GM18909 (cell line): ENCODE measurements around the gene CHI3L2.

Experiments used
- ATAC-seq: cut with Tn5 transposase; IDR thresholded peaks from one replicate; pipeline ENCODE4 v1.9.1; 2021; ENCODE audit warnings: mild to moderate bottlenecking; ENCODE audit not compliant: unreplicated experiment, poor library complexity

The CHI3L2 gene

GRCh38 chr1:111241797-111242196 lies 14.3 kb downstream of the CHI3L2 start:
- ATAC-seq = no peak

DNA sequence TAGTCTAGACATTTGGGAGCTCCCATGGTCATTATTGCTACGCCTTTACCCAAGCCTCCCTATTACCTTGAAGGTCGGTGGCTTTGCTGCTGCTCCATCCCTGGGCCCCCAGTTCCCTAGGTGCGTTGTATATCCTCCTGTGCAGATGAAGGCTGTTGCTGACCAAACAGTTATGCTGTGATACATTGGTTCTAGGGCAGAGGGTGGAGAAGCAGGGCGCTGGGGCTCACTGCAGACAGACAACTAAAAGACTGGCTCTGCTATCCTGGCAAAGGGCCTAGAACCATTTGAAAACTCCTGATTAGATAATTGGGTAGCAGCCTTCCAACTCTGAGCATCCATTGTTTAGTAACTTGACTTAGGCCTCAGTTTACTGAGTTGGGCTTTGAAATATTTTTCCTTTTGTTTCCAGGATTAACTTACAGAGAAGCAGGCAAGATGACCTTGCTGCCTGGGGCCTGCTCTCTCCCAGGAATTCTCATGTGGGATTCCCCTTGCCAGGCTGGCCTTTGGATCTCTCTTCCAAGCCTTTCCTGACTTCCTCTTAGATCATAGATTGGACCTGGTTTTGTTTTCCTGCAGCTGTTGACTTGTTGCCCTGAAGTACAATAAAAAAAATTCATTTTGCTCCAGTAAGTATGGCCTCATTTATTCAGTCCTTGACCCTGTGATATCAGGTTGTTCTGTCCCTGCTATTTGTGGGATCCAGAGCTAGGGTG lies 15.5 kb downstream of the CHI3L2 start:
- ATAC-seq = no peak

DNA sequence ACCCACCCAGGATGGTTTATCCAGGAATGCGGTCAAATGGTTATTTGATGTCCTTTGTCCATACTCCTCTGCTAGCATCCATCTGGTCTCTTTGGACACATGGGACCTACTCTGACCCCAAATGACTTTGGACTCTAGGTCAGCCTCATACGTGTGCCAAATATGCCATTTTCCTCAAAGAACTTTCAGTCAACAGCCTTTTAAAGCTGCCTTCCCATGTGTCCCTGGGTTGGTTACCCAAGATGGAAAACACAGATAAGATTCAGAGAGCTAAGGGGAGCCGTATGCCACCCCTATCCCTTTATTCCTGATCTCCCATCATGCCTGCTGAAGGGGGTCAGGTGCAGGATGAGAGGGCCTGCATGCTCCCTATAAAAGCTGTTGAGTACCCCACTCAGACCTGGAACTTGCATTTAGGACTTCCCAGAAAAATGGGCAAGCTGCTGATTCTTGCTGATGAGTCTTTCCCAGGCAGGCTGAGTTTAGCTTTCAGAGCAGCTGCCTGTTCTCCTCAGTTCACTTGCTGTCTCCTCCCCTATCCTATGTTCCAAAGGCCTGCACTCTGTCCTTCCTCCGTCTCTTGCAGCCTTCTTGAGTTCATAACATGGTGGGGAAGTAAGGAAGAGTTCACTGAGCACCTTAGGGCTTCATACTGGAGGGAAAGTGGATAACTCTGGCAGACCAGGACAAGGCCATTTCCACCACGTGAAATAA lies 19.8 kb downstream of the CHI3L2 start:
- ATAC-seq = no peak

GRCh38 chr1:111249960-111250359 lies 22.4 kb downstream of the CHI3L2 start:
- ATAC-seq = no peak

DNA sequence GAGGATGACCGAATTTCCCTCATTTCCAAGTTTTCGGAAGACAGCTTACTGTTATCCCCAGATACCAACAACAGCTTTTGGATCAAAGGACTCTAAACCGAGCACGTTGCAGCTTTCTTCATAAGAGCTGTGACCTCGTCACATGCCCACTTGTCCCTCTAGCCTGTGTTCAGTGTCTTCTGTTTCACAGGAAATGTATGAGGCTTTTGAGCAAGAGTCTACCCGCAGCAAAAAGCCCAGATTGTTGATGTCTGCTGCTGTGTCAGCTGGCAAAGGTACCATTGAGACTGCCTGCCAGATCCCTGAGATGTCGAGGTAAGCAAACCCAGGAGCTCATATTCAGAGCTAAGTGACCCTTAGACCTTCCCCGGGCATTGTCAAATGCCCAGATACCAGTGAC lies 24.1 kb downstream of the CHI3L2 start:
- ATAC-seq = no peak

DNA sequence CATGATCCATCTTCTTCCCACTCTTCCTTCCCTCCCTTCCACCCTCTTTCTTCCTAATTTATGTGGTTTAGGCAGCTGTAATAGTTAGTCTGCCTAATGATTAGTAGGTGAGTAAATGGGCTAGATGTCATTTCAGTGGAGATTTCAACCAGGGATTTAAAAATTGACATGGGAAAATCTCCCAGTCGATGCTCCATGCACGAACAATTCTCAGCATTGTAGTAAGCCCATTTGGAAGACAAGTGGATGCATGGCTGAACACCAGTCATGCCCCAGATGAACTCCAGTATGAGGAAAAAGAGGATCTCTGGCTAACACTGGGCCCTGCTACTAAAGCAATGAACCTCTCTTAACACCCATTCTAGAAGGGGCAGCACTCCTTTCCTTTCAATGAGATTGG lies 25.3 kb downstream of the CHI3L2 start:
- ATAC-seq = no peak

GRCh38 chr1:111253876-111254275 lies 26.4 kb downstream of the CHI3L2 start:
- no peak for ATAC-seq

- ATAC-seq = no peak
These were observed 29.6 kb downstream of the CHI3L2 start for GRCh38 chr1:111256988-111257658.

- ATAC-seq = no peak
These were observed 40.4 kb downstream of the CHI3L2 start for GRCh38 chr1:111267801-111268508.

DNA sequence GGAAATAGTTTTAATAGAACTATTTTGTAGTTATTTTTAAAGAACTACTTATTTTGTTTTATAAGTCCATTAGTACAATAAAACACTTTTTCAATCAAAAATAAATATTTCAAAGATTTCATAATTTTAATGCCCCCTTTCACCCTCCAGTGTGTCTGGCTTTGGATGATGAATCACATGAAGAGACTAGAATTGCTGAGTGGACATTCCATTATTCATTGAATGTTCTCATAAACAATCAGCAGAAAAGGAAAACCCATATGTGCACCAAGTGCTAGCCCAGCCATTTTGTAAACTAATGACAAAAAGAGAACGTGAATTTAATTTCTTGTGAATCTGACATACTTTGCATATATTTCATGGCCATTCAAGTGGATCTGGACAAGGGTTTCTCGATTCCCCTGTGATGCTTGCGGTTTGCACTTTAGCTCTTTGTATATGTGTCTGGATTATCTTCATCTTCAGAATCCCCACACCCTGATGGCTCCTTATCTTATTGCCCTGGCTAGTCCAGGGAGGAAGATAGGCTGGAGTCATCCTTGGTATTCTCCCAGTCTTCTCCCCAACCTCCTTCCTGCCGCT lies 42.4 kb downstream of the CHI3L2 start:
- no peak for ATAC-seq

GRCh38 chr1:111270771-111271463 lies 43.4 kb downstream of the CHI3L2 start:
- ATAC-seq = no peak

- ATAC-seq = no peak
These were observed 43.9 kb downstream of the CHI3L2 start for GRCh38 chr1:111271464-111271801.

DNA sequence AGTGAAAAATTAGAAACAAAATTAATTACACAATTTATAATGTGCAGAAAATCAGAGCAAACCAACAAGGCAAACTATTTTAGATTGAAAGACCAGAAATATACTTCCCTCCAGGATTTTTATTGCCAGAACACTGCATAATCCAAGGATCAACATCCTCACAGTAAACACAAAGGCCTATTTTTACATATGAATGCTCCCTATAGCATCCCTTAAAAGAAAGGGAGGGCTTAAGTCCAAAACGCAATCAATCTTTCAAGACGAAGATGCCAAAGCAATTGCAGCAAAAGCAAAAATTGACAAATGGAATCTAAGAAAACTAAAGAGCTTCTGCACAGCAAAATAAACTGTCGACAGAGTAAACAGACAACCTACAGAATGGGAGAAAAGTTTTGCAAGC lies 44.6 kb downstream of the CHI3L2 start:
- no peak for ATAC-seq

- no peak for ATAC-seq
These were observed 47.1 kb downstream of the CHI3L2 start for GRCh38 chr1:111274653-111275052.

DNA sequence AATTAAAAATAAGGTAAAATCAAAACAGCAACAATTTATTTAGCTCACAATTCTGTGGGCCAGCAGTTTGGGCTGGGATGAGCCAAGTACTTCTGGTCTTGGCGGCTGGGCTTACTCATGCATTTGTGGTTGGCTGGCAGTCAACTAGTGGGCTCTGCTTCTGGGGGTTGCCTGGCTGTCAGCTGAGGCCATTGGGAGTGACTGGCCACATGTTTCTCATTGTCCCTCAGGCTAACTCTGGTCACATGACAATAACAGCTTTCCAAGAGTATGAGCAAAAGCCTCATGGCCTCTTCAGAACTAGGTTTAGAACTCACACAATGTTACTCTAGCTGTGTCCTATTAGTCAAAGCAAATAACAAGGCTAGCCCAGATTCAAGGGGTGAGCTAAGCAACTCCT lies 47.6 kb downstream of the CHI3L2 start:
- ATAC-seq = no peak

DNA sequence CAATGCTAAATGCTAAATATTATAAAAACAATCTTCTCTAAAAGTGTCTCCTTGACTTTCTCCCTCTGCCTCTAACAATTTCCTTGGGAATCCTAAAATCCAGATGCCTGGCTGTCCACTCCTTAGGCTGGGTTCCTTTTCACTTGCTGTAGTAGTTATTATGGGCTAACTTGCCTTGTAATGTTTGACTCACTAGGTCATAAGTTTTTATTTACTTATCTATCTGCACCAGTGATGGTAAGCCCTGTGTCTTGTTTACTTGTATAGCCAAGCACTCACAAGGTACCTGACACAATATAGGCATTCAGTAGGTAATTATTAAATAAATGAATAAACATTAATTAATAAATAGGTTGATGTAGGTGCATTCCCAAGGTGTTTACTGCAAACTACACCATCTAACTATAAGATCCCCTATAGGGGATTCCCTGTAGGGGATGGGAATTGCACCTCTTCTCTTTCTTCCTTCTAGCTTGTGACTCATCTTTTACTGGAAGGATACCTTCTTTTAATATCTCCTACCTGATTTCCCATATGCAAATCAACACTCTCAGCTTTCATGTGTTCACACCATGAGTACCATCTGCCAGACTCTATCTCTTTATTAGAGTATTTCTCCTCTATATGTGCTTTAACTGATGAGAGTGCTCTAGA lies 48.4 kb downstream of the CHI3L2 start:
- no peak for ATAC-seq

DNA sequence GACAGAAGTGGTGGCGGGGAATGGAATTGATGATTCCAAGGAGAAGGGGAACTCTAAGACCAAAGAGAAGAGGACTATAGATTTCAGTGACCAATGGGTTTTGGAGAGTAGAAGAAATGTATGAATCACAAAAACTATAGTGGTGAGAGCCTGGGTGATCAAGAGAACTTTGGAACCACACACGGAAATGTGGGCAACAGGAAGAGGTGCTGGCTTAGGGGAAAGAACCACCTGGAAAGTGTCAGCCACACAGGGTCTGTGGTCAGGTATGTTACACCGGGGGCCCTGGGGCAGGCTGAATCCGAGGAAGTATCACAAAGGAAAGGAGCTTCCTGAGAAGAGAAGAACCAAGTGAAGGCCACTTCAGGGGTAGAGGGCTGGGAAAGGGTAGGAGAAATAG lies 51.6 kb downstream of the CHI3L2 start:
- ATAC-seq = no peak

GRCh38 chr1:111280267-111280666 lies 52.8 kb downstream of the CHI3L2 start:
- no peak for ATAC-seq

GRCh38 chr1:111281411-111281810 lies 53.9 kb downstream of the CHI3L2 start:
- ATAC-seq = no peak

GRCh38 chr1:111283838-111284237 lies 56.3 kb downstream of the CHI3L2 start:
- no peak for ATAC-seq
